ENCODE results near the gene ATP5PB. TPM values are rescaled to one million over a fixed set of nuclear protein-coding genes. Genes with fewer than 3 reads are reported as not detected.

Gene ATP5PB
- total and polyA plus RNA-seq, 4 donors, result 143 to 257 (median 223) TPM

GRCh38 chr1:111436726-111437125 is 12.5 kb upstream of the ATP5PB start (continued):
- no peak for TF ChIP-seq ZBTB33 (IDR thresholded peaks at IDR 0.05)

- H3K36me3 ChIP-seq (ENCODE audit: control insufficient read depth in 4 of 4, insufficient read depth in 3 of 4, low read depth in 1 of 4, low read length in 3 of 4), result peaks cover 8 to 59% (median 47%) of the 10 kb centered on the region in 4 donors
- no peaks in the 10 kb centered on the region for H3K9me3 ChIP-seq (ENCODE audit: control insufficient read depth in 4 of 4, low read length in 3 of 4)
- H3K27me3 ChIP-seq (ENCODE audit: control insufficient read depth in 4 of 4, insufficient read depth in 4 of 4, low read length in 3 of 4), result no peaks in the 10 kb centered on the region
- TF ChIP-seq NR2F2 (IDR thresholded peaks at IDR 0.05) (no peak), TAF1 (conservative IDR thresholded peaks at IDR 0.05) (no peak), RAD21 (IDR thresholded peaks at IDR 0.05) (no peak), HNF4G (IDR thresholded peaks at IDR 0.05) (no peak), EGR1 (IDR thresholded peaks at IDR 0.05; ENCODE audit: low read depth in 2 of 2) (no peak), JUND (IDR thresholded peaks at IDR 0.05) (no peak), YY1 (IDR thresholded peaks at IDR 0.05) (no peak), GABPA (IDR thresholded peaks at IDR 0.05 in 1 of 2, conservative IDR thresholded peaks at IDR 0.05 in 1 of 2) (no peak), SP1 (IDR thresholded peaks at IDR 0.05) (no peak), HNF4A (conservative IDR thresholded peaks at IDR 0.05) (no peak), FOXA2 (IDR thresholded peaks at IDR 0.05) (no peak), CTCF (IDR thresholded peaks at IDR 0.05; ENCODE audit: low read depth, low read length, missing input control) (no peak), FOXA1 (IDR thresholded peaks at IDR 0.05) (no peak), ZBTB33 (IDR thresholded peaks at IDR 0.05) (no peak), RXRA (IDR thresholded peaks at IDR 0.05) (no peak)
- TF ChIP-seq, protein P1, sequence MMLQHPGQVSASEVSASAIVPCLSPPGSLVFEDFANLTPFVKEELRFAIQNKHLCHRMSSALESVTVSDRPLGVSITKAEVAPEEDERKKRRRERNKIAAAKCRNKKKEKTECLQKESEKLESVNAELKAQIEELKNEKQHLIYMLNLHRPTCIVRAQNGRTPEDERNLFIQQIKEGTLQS (IDR thresholded peaks at IDR 0.05), result no peak
- TF ChIP-seq, protein P2, sequence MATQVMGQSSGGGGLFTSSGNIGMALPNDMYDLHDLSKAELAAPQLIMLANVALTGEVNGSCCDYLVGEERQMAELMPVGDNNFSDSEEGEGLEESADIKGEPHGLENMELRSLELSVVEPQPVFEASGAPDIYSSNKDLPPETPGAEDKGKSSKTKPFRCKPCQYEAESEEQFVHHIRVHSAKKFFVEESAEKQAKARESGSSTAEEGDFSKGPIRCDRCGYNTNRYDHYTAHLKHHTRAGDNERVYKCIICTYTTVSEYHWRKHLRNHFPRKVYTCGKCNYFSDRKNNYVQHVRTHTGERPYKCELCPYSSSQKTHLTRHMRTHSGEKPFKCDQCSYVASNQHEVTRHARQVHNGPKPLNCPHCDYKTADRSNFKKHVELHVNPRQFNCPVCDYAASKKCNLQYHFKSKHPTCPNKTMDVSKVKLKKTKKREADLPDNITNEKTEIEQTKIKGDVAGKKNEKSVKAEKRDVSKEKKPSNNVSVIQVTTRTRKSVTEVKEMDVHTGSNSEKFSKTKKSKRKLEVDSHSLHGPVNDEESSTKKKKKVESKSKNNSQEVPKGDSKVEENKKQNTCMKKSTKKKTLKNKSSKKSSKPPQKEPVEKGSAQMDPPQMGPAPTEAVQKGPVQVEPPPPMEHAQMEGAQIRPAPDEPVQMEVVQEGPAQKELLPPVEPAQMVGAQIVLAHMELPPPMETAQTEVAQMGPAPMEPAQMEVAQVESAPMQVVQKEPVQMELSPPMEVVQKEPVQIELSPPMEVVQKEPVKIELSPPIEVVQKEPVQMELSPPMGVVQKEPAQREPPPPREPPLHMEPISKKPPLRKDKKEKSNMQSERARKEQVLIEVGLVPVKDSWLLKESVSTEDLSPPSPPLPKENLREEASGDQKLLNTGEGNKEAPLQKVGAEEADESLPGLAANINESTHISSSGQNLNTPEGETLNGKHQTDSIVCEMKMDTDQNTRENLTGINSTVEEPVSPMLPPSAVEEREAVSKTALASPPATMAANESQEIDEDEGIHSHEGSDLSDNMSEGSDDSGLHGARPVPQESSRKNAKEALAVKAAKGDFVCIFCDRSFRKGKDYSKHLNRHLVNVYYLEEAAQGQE (IDR thresholded peaks at IDR 0.05), result no peak
- TF ChIP-seq, protein P3, sequence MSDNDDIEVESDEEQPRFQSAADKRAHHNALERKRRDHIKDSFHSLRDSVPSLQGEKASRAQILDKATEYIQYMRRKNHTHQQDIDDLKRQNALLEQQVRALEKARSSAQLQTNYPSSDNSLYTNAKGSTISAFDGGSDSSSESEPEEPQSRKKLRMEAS (IDR thresholded peaks at IDR 0.05), result no peak
- no peak overlapping the region for H3K4me3 ChIP-seq (ENCODE audit: low read depth in 1 of 3, low read length in 3 of 3)
- no peaks in the 10 kb centered on the region for H3K4me1 ChIP-seq (ENCODE audit: control insufficient read depth in 4 of 4, insufficient read depth in 4 of 4, low read length in 3 of 4)
- H3K27ac ChIP-seq (ENCODE audit: low read depth in 1 of 2, low read length in 2 of 2), result no peak overlapping the region
- 88% methylated on average over 3 of the region's 3 CpGs for WGBS
- no peak for DNase-seq (ENCODE audit: low spot score)
- H3K9ac ChIP-seq (ENCODE audit: low read depth in 1 of 2, low read length in 2 of 2), result no peak overlapping the region
Measured at GRCh38 chr1:111439461-111440351, 9.6 kb upstream of the ATP5PB start.
